ENCODE results near the gene HOXA7. TPM values are rescaled to one million over a fixed set of nuclear protein-coding genes. Genes with fewer than 3 reads are reported as not detected.

HOXA7 gene
- total and polyA plus RNA-seq, 2 donors (not counting 3 experiments of a cell fraction or from before 2014, with no cell fraction given), result 18.1 to 18.5 TPM

GRCh38 chr7:27151931-27152815, 4.3 kb downstream of the HOXA7 start, which contains the start of gene HOXA3:
TSS of gene HOXA3 (minus strand) at chr7:27152583. CDS start at chr7:27110640, 41,943 bp downstream.
- H3K9me1 ChIP-seq (replicated peaks; ENCODE audit: control insufficient read depth, extremely low read depth, insufficient read depth, low read length), result no peaks in the 10 kb centered on the region
- ChIA-PET CTCF (interaction anchor here (0.9 to 5.6 kb wide), 13 partner anchors 7 to 783 kb away, joined by 3 to 83 read pairs (median 13); partner anchors contain the start of genes HOXA10, HOXA5 and HOXA9), POLR2A (interaction anchor here (0.7 to 2.6 kb wide), 8 partner anchors 10 to 462 kb away, joined by 3 to 15 read pairs (median 6); partner anchors contain the start of gene HOXA9)
- TSS peak; percentile 35 for BruUV-seq (replicated peaks)
- FAIRE-seq (peak; percentile 88), DNase-seq (ENCODE audit: low read depth, low spot score) (peak; percentile 94)
- H3K27ac ChIP-seq (ENCODE audit: insufficient read depth, low read depth, low read length), result peak within 1 kb of the TSS; percentile 96
- H3K4me2 ChIP-seq (ENCODE audit: insufficient read depth, low read length), result peak within 1 kb of the TSS; percentile 92
- H3K36me3 ChIP-seq (ENCODE audit: control insufficient read depth in 2 of 2, extremely low read depth in 1 of 2, insufficient read depth in 2 of 2, low read length in 2 of 2), result no peaks in the 10 kb centered on the region
- peaks cover 65% of the 10 kb centered on the region for H3K4me1 ChIP-seq (ENCODE audit: control insufficient read depth, extremely low read depth, insufficient read depth, low read length)
- H3K79me2 ChIP-seq (ENCODE audit: control insufficient read depth, insufficient read depth, low read length), result peaks cover 96% of the 10 kb centered on the region
- H3K27me3 ChIP-seq (ENCODE audit: control insufficient read depth in 2 of 2, insufficient read depth in 2 of 2, low read length in 2 of 2), result no peaks in the 10 kb centered on the region
- H3K4me3 ChIP-seq (replicated peaks in 1 of 3; ENCODE audit: insufficient read depth in 1 of 3, low read depth in 1 of 3, low read length in 3 of 3), result peak within 1 kb of the TSS; percentile 54 to 85 (median 55)
- intact Hi-C loops (cut with micrococcal nuclease) (loop anchor here (1.0 to 2.0 kb wide), 2 partner anchors 7 to 13 kb away; partner anchors contain the start of gene HOXA9), dilution Hi-C loops (cut with MboI; ENCODE audit: extremely low pct_ligation_motif_present, low sequenced_read_pairs) (loop anchor here (25.0 kb wide), 1 partner anchor 965 kb away; no protein-coding TSS in a partner anchor)
- TF ChIP-seq CTCF (IDR thresholded peaks at IDR 0.05; ENCODE audit: extremely low read depth in 1 of 2, insufficient read depth in 1 of 2, low read depth in 1 of 2, low read length in 2 of 2) (no peak), JUN (IDR thresholded peaks at IDR 0.05; ENCODE audit: borderline replicate concordance, insufficient read depth, insufficient read length, low read depth) (no peak), FOS (IDR thresholded peaks at IDR 0.05; ENCODE audit: borderline replicate concordance, insufficient read depth, low read length) (no peak), MAX (IDR thresholded peaks at IDR 0.05; ENCODE audit: insufficient read depth, insufficient read length) (no peak), EZH2 (IDR thresholded peaks at IDR 0.05; ENCODE audit: borderline replicate concordance, low read depth, low read length, severe bottlenecking) (no peak), MYC (IDR thresholded peaks at IDR 0.05; ENCODE audit: low read depth, low read length) (peak; percentile 37), GATA2 (IDR thresholded peaks at IDR 0.05; ENCODE audit: insufficient read depth, insufficient read length, low read depth, low read length) (no peak), POLR2AphosphoS5 (IDR thresholded peaks at IDR 0.05; ENCODE audit: insufficient read depth, low read depth, low read length) (peak; percentile 74), POLR2A (IDR thresholded peaks at IDR 0.05; ENCODE audit: low read depth, low read length) (peak; percentile 83)
- peak within 1 kb of the TSS; percentile 78 for H3K9ac ChIP-seq (replicated peaks; ENCODE audit: extremely low read depth, insufficient read depth, low read length)
- no peaks in the 10 kb centered on the region for H4K20me1 ChIP-seq (replicated peaks; ENCODE audit: control insufficient read depth, extremely low read depth, insufficient read depth, low read length)
- H2AFZ ChIP-seq (ENCODE audit: low read depth, low read length), result no peak within 1 kb of the TSS
- no peaks in the 10 kb centered on the region for H3K9me3 ChIP-seq (replicated peaks; ENCODE audit: control insufficient read depth, insufficient read depth, low read length)
